Hepatocyte (in vitro differentiated cells): ENCODE data around the gene SURF1.

Experiments used
- EZH2 ChIP-seq: fragments of 200-600 bp; sonication (generic); IDR thresholded peaks from 2 replicates; pipeline ENCODE4 v1.6.1; 2016; ENCODE audit warnings: antibody characterized with exemption, mild to moderate bottlenecking, borderline replicate concordance
- TF ChIP-seq, protein P1 (sequence below): fragments of 200-600 bp; sonication (generic); IDR thresholded peaks from 2 replicates; pipeline ENCODE4 v1.5.1; 2016; ENCODE audit warnings: antibody characterized with exemption, mild to moderate bottlenecking; ENCODE audit not compliant: poor library complexity

DNA sequence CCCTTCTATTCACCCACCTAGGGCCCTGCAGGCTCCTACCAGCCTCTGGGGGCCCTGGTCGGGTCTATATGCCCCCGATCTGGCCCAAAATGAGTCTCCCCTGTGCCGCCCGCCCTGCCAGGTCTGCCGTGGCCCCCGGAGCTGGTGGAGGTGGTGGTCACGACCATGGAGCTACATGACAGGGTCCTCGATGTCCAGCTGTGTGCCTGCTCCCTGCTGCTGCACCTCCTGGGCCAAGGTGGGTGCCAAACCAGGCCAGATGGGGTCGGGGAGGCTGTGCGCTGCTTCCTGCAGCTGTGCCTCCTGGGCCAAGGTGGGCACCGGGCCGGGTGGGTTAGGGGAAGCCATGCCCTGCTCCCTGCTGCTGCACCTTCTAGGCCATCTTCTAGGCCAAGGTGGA lies 44.0 kb upstream of the SURF1 start:
- TF ChIP-seq EZH2 = no peak
- TF ChIP-seq, protein P1, sequence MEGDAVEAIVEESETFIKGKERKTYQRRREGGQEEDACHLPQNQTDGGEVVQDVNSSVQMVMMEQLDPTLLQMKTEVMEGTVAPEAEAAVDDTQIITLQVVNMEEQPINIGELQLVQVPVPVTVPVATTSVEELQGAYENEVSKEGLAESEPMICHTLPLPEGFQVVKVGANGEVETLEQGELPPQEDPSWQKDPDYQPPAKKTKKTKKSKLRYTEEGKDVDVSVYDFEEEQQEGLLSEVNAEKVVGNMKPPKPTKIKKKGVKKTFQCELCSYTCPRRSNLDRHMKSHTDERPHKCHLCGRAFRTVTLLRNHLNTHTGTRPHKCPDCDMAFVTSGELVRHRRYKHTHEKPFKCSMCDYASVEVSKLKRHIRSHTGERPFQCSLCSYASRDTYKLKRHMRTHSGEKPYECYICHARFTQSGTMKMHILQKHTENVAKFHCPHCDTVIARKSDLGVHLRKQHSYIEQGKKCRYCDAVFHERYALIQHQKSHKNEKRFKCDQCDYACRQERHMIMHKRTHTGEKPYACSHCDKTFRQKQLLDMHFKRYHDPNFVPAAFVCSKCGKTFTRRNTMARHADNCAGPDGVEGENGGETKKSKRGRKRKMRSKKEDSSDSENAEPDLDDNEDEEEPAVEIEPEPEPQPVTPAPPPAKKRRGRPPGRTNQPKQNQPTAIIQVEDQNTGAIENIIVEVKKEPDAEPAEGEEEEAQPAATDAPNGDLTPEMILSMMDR = no peak
